ENCODE results near the gene DCAF8.
A peak's percentile ranks its signal among the peaks of the same experiment; 100 is the strongest.

DCAF8 gene

DNA sequence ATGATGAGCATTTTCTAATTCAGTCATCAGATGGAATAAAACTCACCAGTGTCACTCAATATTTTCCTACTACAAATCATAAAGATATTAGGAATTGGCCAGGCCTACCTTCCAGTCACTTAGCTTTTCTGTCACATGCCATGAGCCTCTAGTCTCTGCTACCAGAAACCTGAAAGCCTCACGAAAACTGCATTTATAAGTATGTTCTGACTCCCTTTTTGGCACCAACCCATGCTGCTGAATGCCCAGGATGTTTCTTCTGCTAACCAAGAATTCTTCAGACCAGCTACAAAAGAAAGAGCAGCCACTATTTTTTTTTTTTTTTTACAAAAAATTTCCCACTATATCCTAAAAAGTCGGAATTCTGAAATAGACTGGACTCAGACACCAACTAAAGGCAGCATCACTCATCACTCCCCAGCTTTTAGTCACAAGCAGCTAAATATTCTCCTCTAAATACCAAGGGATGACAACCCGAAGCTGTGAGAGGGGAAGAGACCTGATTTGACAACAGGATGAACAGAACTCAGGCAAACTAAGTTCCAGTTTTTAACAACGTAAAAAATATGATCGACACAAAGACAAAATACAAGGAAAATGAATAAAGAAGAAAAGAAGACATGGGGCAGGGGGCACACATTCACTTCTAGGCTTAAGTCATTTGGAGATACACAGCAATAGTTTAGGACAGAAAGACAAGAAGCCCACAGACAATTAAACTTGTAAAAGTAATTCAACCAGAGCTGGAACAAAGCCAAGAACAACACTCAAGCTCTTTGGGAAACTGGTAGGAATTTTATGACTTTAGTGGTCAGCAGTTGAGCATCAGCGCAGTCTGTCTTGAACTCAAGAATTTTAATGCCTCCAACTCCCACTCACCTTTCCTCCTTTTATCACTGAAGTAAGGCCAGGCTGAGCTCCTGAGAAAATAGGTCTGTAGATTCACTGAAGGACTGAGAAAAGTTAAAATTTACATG is 1.7 kb downstream of the DCAF8 start:
- peak; percentile 81 for DNase-seq

DNA sequence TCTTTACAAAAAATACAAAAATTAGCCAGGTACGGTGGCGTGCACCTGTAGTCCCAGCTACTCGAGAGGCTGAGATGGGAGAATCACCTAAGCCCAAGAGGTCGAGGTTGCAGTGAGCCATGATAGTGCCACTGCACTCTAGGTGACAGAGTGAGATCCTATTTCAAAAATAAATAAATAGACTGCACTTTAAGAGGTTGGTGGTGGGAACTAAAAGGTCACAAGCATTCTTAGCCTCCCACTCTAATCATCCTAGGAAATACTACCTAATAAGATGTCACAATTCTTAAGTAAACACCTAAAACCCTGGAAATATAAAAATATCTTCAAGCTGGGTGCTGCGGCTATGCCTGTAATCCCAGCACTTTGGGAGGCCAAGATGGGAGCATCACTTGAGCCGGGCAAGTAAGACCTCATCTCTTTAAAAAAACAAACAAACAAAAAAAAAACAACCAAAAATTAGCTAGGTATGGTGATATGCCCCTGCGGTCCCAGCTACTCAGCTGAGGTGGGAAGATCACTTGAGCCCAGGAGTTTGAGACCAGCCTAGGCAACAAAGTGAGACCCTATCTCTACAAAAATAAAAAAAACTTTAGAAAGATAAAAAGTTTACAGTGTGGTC is 4.1 kb downstream of the DCAF8 start:
- no peak for DNase-seq

DNA sequence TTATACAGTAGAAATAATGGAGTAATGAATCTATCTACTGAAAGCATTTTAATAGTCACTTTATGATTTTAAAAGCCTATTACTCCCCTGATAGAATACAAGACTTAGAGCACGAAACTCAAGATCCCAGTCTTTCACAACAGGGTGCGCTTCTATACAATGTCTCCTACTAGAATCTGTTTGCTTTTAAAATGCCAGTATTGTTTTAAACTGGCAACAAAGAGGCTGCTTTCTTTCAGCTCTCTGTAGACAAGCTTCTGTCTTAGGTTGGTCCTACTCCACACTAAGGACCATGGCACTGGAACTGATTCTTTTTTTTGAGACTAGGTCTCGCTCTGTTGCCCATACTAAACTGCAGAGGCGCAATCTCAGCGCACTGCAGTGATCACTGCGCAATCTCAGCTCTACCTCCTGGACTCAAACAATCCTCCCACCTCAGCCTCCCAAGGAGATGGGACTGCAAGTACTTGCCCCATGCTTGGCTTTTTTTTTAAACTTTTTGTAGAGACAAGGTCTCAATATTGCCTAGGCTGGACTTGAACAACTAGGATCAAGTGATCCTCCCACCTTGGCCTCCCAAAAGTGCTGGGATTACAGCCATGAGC is 4.8 kb downstream of the DCAF8 start:
- DNase-seq, result no peak

DNA sequence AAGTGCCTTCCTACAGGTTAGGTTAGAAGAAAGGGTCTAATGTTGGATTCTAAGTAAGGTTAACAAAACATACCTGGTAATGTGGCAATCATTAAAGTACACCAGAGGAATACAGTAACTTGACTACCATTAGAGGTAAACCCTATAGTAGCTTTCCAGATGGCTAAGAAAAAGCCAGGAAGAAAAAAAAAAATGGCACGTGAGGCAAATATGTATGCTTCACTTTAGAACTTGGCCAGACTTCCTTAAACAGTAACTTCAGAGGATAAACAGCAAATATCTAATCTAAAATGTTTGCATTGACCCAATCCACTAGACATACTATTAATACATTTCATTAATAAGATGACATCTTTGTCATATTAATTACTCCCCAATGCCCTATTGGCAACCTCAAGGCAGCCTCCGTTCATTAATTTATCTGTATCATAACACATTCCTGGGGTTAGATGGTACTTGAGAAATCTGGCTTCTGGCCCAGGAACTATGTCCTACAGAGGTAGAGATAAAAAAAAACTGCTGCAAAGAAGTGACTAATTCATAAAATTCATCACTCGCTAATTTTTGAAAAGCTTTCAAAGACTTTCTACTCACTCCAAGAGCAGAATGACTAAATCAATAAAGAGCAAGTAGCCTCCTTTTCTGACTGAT is 5.8 kb downstream of the DCAF8 start:
- peak; percentile 84 for DNase-seq

DNA sequence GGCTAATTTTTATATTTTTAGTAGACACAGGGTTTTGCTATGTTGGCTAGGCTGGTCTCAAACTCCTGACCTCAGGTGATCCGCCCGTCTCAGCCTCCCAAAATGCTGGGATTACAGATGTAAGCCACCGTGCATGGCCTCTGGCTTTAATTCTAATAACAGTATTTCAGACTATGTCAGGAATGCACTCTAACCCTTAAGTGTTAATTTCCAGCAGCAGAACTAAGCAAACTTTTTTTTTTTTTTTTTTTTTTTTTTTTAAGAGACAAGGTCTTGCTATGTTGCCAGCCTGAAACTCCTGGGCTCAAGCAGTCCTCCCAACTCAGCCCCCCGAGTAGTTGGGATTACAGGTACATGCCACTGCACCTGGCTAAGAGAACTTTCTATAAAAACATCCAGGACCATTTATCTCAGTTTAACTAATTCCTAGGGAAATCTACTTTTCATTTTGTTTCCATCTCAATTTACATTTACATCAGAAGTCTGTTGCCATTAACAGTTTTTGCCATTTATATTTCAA is 6.5 kb downstream of the DCAF8 start:
- DNase-seq, result no peak

DNA sequence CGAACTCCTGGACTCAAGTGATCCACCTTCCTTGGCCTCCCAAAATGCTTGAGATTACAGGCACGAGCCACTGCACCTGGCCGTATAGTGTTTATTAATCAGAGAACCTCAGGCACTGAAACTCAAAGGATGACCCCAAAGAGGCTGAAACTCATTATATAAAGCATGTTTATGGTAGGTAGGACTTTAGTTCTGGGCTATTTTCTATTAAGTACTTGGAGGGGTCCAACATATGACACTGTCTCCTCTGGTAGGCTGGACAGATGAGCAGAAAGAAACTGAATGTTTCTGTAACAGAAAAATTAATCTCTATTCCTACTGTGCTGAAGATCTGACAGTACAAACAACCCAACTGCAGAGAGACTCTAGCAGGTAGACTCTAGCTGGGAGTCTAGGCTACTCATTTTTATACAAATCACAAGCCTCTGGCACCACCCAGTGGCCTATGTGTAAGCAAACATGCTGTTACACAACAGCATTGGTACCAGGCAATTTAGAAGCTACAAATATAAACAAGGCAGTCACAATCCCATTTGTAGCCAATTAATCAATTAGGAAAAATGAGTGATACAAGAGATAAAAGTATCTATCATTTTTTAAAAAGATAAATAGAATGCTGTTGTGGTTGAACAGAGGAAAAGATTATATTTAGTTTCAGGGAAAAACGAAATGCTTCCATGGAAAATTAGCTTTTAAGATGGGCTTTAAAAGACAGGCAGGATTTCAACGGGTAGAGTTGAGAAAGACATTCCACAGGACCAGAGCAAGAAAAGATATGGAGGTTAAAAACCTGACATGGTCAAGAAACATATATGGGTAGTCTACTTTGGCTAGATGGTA is 10.4 kb downstream of the DCAF8 start:
- DNase-seq, result peak; percentile 69

DNA sequence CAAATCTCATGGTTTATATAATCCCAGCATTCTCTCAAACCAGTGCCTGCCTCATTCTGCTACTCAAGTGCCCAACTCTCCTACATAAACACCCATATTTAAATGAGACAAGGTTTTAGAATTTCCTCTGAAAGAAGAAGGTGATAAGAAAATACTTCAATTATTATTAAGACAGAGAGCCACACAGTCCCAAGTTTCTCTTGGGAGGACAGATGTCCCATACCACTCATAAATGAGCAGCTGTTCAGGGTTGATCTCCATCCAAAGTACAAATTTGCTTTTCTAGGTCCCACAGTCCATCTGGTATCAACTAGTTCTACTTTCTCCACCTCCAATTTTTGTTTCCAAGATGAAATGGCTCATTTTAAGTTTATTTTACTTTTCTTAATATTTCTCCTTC is 11.3 kb downstream of the DCAF8 start:
- no peak for DNase-seq

DNA sequence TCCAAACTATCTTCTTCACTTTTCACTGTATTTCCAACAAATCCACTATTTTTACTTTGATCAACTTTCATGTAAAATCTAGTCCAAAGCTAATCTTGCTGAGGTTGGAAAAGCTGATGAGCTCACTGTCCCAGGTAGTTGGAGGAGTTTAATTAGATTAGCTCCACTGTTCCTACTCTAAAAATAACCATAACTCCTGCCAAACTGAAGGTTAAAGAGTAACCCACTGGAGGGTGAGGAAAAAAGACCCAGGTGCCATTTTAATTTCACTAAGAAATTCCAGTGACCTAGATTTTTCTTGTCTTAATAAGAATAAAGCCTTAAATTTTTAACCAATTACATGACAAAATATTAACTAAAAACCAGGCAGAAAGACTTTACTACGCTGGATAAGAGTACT is 15.3 kb downstream of the DCAF8 start:
- no peak for DNase-seq

DNA sequence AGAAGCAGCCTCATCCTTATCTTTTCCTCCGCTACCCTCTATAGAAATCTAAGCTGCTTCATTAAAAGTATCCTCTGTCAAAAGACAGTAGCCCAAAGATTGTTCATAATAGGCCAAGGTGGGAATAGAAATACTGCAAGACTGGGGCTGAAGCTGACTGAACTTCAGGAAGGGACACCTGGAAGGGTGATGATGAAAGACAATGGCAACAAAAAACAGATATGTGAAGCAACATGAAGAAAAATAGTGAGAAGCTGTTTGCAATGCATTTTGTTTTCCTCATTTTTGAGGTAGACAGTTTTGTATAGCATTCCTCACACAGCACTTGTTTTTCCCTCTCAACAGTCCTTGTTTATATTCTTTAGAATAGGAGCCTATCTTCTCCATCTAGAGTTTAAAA is 16.9 kb downstream of the DCAF8 start:
- DNase-seq, result no peak

DNA sequence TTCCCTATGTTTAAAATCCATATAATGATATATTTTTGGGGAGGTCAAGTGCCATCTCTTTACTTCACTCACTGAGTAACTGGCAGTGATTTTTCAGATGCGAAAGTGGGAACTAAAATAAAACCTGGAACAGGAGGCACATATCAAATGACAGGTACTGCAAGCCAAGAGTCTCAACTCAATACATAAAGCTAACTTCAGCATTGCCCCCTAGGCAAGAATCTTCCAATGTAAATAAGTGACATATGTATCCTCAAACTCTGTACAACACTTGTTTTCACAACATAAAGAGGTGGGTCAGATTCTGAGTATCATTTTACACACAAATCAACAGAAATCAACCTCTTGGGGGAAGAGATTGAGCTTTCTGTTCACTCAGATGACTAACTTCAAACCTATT is 18.1 kb downstream of the DCAF8 start:
- no peak for DNase-seq

DNA sequence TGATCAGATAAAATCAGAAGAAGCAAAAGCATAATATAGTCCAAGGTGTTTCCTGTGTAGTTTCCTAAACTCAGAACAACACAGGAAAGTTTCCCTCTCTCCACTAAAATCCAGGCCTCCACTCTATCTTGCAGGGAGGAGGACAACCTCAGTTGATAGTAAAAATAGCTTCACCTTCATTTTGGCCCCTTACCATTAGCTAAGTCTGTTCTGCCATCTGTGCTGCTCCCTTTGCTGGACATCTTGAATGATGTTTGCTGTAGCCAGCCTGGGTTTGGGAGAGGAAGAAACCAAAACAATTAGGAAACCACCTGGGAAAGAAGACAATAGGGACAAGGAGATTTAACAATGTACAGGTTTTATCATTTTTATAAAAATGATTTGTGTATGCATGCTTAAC is 18.6 kb downstream of the DCAF8 start:
- DNase-seq, result no peak

DNA sequence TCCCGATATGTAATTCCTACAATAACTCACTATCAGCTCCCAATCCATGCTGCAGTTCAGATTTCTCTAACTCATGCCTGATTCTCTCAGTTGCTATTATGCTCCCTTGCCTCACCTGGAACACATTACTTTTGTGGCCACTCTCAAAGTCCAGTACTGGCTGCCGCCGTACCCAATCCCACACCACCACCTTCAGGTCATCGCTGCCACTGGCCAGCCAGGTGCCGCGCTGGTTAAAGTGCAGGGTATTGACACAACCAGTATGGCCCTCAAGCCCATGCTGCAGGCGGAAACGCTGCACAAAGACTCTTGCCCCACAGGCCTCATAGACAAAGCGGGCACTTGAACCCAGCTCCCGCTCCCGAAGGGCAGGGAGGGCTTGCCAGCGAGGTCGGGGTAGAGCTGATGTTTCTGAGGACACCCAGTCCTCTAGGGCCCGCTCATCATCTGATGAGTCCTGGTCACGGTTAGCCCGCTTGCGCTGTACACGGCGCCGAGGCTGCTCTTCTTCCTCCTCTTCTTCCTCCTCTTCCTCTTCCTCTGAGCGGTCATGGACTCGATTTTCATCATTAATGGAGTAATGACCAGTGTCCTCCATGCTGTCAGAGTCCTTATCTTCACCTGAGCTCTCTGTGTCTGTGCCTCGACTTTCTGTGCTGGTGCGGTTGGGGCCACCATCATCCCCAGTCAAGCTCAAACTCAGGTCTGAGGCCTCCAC is 22.6 kb downstream of the DCAF8 start:
- DNase-seq, result no peak

DNA sequence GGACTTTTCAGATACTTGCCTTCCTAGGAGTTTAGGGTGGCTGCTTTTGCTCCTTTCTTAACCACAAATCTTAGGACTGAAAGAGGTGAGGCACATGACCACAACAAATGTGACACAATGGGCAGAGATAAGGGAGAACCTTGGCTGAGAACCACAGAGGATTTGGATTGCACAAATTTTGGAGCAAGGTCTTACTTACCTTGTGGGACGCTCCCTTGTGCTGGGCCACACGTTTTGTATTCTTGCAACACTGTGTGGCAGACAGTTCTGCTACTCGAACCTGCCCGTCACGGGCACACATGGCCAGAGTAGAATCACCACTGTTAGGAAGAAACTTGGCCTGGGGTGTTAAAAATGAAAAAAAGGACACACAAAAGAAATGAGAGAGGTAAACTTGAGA is 23.9 kb downstream of the DCAF8 start:
- DNase-seq, result no peak

DNA sequence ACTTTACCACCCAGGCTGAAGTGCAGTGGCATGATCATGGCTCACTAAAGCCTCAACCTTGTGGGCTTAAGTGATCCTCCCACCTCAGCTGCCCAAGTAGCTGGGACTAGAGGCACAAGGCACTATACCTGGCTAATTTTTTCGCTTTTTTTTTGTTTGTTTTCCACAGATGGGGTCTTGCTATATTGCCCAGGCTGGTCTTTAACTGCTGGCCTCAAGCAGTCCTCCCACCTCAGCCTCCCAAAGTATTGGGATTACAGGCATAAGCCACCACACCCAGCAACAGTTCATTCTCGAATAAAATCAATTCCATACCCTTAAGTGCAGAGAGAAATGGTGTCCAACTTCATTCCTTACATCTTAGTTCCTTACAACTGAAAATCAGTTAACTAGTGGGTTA is 24.8 kb downstream of the DCAF8 start:
- no peak for DNase-seq

DNA sequence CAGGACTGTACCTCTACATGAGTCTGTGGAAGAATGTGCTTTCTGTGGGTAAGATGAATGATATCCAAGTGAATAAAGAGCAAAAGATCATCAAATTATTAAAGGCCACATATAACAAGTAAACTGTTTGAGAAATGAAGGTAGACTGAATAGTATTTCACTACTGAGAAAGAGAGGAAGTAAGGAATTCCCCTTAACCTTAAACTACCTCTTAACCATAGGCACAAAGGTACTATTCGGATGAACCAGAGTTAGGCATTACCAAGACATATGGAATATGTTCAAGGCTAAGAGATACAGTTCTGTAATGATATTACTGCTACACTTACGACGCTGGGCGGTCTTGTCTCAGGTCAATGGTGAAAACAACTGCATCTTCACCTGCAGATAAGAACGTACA is 25.5 kb downstream of the DCAF8 start:
- no peak for DNase-seq

DNA sequence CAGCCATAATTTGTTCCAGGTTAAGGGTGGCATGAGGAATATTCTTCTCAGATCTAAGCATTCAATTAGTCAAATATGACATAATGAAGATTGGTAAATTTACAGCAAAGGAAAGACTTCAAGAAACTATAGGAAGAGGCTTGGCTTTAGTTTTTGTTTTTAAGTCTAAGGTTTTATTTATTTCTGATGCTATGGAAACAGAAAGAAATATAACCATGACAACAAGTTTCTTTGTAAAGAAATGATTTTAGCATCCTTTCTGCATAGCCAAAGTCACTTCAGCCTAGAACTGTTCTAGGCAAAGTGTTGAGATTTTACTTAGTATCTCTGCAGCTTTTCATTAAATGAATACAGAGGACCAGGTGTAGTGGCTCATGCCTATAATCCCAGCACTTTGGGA is 29.4 kb downstream of the DCAF8 start:
- DNase-seq, result no peak

DNA sequence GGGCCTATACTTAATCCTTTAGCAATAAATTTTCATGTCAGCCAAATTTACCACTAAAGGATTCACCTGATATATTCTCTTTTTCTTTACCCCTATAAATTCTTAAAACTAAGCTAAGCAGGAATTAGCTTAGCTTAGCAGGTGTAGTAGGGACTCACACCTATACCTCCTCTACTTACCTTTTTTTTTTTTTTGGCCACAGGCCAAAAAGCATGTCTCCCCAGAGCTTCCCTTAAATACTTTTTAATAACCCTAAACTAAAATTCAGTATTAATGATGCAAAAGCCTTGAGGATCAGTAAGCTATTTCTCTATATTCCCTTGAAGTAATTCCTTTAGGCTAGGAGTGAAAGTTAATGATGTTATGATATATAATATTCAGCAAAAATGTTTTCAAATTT is 33.9 kb downstream of the DCAF8 start:
- no peak for DNase-seq

DNA sequence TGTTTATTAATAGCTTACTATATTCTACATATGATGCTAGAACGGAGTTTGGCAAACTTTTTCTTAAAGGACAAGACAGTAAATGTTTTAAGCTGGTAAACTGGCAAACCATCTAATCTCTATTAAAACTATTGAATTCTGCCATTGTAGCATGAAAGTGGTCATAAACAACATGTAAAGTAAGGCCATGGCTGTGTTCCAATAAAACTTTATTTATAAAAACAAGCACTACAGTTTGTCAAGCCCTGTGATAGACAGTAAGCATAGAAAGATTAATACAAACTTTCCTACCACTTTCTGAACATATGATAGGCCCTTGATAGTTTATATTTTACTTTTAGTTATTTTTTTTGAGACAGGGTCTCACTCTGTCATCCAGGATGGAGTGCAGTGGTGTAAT is 34.8 kb downstream of the DCAF8 start:
- no peak for DNase-seq

DNA sequence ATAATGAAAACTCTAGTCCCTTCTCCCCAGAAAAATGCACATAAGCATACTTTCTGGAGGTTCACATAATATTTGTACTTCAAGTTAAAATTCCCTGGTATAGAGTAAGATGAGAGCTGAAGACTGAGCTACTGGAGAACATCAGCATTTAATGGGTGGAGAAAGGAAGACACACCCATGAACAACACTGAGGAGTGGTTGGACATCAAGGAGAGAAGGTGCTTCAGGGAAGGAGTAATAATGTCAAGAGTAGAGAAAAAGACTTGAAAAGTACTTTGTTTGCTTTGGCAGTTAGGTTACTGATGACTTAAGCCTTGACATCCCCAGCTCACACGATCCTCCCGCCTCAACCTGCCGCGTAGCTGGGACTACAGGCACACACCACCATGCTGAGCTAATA is 35.3 kb downstream of the DCAF8 start:
- no peak for DNase-seq

DNA sequence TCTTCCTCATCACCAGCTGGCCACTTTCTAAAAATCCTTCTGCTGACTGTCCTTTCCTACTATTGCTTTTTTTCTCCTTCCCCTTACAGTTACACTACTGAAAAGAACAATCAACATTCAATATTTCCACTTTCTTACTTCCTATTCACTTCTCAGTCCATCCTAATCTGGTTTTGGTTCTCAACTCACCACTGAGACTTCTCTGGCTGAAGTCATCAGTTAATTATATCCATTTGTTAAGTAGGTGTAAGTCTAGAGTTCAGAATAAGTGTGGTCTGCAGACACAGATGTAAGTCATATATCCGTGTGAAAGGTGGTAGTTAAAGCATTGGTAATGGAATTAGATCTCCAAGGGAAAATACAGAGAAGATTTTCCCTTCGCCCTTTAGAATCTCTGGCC is 35.7 kb downstream of the DCAF8 start:
- no peak for DNase-seq

DNA sequence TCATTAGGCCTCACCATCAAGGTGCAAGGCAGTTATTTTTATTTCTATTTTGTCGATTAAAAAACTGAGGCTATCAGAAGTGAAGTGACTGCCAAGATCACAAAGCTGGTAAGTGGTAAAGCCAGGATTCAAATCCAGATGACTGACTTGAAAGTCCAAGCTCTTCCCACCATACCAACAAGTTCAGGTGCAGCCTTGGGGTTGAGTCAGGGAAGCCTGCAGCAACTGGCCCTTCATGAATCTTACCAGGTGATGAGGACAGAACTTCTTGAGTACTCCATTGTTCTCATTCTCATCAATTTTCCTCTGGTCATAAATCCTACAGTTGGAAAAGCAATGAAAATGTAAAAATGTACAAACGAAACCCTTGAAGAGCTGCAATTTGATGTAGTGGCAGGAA is 37.0 kb downstream of the DCAF8 start:
- no peak for DNase-seq

DNA sequence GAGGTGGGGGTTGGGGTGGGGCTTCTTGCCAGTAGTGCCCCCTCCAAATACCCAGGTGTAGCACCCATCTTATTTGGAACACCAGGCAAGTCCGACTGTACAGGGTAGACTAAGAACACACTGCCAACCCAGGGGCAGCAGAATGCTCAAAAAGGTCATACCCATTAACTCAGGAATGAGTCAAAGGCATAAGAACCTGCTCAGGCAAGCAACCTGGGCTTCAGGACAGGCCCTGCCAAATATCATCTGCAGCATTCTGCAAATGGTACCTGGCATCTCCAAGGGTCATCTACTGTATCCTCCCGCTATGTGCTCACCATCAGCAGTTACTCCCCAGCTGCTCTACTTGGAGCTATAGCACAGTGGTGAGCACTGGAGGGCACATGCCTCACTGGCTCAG is 37.7 kb downstream of the DCAF8 start:
- no peak for DNase-seq
